ENCODE data around the gene DEPDC4.
"Not testable (repeated sequence)": the region's sequence is repeated elsewhere in the genome, so short reads cannot be mapped to it uniquely, and the experiment has no call there.

- not testable (repeated sequence) for TF ChIP-seq CTCF (IDR thresholded peaks at IDR 0.05; ENCODE audit: low read length); EZH2 (IDR thresholded peaks at IDR 0.05; ENCODE audit: borderline replicate concordance, low read length)
These were observed 35.0 kb downstream of the DEPDC4 start for GRCh38 chr12:100231873-100232272.
